Epithelial cell of esophagus (primary cell): ENCODE results near the gene BBS5.
"Not testable (repeated sequence)": the region's sequence is repeated elsewhere in the genome, so short reads cannot be mapped to it uniquely, and the experiment has no call there.

Experiments used
- DNase-seq: peaks from one replicate; pipeline ENCODE4 v3.0.0; 2010; ENCODE audit warnings: low read depth
- H3K4me3 ChIP-seq: 2 replicates; pipeline ENCODE4 v1.5.1; 2011; ENCODE audit warnings: mild to moderate bottlenecking, low read length, control low read depth
- TF ChIP-seq, protein P1 (sequence below): IDR thresholded peaks from 2 replicates; pipeline ENCODE4 v1.5.1; 2011; ENCODE audit warnings: low read depth, mild to moderate bottlenecking, low read length, control low read depth, inconsistent platforms; ENCODE audit not compliant: insufficient read depth; ENCODE audit errors: missing control alignments

The BBS5 gene

DNA sequence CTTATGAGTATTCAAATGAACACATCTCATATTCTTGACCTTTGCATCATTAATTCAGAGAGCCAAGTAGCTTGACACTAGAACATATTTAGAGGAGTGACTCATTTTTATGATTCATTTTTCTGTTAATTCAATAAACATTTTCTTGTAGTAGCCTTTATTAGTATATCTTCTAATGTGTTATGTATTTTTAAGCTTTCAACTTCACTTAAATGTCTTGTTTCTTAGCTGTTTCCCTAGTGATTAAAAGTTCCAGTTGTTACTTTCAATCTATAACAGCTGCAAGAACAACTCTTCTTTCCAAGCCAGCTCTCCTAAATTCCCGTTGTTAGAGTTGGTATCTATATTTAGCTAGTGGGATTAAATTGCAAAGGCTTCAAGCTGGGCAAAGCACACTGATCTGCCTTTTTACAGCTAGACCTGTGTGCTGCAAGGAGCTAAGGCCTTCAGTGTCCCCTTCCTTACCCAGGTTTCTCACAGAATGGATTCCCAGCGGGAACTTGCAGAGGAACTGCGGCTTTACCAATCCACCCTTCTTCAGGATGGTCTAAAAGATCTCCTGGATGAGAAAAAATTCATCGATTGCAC lies 30.1 kb downstream of the BBS5 start, which contains the start of gene KLHL41:
Gene KLHL41 (plus strand): TSS at position 405 of the 588 bp plus-strand sequence. CDS start 77 bp downstream, at position 482.
- TF ChIP-seq, protein P1, sequence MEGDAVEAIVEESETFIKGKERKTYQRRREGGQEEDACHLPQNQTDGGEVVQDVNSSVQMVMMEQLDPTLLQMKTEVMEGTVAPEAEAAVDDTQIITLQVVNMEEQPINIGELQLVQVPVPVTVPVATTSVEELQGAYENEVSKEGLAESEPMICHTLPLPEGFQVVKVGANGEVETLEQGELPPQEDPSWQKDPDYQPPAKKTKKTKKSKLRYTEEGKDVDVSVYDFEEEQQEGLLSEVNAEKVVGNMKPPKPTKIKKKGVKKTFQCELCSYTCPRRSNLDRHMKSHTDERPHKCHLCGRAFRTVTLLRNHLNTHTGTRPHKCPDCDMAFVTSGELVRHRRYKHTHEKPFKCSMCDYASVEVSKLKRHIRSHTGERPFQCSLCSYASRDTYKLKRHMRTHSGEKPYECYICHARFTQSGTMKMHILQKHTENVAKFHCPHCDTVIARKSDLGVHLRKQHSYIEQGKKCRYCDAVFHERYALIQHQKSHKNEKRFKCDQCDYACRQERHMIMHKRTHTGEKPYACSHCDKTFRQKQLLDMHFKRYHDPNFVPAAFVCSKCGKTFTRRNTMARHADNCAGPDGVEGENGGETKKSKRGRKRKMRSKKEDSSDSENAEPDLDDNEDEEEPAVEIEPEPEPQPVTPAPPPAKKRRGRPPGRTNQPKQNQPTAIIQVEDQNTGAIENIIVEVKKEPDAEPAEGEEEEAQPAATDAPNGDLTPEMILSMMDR = no peak
- DNase-seq = peak; percentile 63
- H3K4me3 ChIP-seq = no peak within 1 kb of the TSS

DNA sequence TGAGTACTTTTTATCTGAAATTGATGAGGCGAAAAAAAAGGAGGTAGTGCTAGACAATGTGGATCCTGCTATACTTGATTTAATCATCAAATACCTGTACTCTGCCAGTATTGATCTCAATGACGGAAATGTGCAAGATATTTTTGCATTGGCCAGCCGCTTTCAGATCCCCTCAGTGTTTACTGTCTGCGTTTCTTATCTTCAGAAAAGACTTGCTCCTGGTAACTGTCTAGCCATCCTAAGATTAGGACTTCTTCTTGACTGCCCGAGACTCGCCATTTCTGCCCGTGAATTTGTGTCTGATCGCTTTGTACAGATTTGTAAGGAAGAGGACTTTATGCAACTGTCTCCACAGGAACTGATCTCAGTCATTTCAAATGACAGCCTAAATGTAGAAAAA lies 30.7 kb downstream of the BBS5 start:
- TF ChIP-seq, protein P1 = no peak
- DNase-seq = no peak
- H3K4me3 ChIP-seq = no peak overlapping the region

DNA sequence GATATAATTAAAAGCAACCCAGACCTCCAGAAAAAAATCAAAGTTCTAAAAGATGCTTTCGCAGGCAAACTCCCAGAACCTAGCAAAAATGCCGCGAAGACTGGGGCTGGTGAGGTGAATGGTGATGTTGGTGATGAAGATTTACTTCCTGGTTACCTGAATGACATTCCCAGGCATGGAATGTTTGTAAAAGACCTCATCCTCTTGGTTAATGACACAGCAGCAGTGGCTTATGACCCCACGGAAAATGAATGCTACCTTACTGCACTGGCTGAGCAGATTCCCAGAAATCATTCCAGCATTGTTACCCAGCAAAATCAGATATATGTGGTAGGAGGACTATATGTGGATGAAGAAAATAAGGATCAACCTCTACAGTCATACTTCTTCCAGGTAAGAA lies 31.2 kb downstream of the BBS5 start:
- H3K4me3 ChIP-seq = no peak overlapping the region
- TF ChIP-seq, protein P1 = no peak
- DNase-seq = peak; percentile 6

DNA sequence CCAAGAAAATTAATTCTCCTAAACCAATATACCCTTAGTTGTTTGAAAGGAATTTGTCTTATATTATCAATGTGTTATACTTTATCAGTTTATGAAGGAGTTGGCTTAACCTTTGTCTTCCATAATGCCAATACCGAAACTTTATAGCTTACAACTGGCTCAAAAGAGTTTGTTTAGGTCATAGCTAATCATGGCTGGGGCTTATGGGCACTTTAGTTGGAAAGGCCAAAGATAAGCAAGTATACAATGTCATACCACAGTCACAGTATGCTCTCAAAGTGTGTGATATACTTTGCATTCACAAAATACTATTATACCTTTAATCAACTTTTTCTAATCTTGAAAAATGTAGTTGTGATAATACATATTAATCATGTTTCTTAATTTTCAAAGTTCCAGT lies 32.5 kb downstream of the BBS5 start:
- TF ChIP-seq, protein P1 = no peak
- no peak overlapping the region for H3K4me3 ChIP-seq
- DNase-seq = no peak

DNA sequence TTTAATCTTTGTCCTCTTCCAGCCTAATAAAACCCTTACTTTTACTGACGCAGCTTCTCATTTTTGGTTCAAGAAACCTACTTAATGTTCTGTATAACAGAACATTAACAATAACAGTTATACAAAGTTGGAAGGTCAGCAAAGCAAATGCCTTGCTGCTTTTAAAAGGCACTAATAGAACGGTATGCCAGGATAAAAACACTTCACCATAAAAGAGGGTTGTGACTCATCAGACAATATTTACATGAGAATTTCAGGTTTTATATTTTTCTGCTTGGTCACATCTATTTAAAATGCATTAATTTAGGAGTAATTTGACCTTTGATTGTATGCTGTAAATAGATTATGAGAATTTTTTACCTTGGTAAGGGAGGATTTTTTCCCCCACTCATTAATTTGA lies 33.2 kb downstream of the BBS5 start:
- DNase-seq = no peak
- TF ChIP-seq, protein P1 = no peak
- no peak overlapping the region for H3K4me3 ChIP-seq

DNA sequence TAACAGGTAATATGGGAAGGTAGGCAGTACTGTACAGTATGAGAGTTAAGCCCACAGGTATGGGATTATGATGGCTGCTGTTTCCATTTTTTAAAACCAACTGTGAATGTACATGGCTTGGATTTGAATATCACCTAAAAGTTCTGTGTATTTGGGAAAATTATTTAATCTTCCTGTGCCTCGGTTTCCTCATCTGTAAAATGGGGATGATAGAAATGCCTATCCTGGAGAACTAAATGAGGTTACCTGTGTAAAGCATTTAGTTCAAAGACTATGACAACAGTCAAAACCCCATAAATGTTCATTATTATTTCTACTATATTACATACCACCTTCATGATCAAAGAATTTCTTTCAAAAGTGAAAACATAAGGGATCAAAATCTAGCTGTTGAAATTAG lies 33.8 kb downstream of the BBS5 start:
- TF ChIP-seq, protein P1 = no peak
- no peak for DNase-seq
- H3K4me3 ChIP-seq = no peak overlapping the region

DNA sequence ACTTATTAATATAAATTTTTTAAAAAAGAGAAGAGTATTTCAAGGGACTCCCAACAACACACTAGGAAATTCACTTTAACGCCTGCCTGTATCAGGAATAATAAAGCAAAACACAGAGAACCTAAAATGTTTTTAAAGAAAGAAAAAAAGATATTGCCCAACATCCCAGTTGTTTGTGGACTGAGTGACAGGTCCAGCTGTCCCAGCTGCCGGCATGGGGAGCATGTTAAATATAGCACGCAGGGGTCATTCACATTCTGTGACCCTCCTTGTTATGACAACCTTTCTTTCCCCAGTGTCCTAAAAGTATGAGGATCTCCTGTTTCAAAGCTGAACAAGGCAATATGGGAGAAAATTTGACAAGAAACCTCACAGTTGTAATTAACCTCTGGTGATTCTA lies 34.6 kb downstream of the BBS5 start:
- H3K4me3 ChIP-seq = no peak overlapping the region
- TF ChIP-seq, protein P1 = no peak
- DNase-seq = no peak

DNA sequence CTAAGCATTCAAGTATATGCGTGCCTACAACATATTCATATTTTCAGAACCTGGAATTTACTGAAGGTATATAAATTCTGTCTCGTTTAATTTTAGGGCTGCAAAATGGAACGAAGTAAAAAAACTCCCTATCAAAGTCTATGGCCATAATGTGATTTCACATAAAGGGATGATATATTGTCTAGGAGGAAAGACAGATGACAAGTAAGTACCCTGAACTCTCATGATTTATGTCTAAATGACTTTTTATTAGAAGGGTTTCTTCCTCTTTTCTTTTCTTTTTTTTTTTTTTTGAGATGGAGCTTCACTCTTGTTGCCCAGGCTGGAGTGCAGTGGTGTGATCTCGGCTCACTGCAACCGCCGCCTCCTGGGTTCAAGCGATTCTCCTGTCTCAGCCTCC lies 35.5 kb downstream of the BBS5 start:
- H3K4me3 ChIP-seq, DNase-seq: not testable (repeated sequence)

DNA sequence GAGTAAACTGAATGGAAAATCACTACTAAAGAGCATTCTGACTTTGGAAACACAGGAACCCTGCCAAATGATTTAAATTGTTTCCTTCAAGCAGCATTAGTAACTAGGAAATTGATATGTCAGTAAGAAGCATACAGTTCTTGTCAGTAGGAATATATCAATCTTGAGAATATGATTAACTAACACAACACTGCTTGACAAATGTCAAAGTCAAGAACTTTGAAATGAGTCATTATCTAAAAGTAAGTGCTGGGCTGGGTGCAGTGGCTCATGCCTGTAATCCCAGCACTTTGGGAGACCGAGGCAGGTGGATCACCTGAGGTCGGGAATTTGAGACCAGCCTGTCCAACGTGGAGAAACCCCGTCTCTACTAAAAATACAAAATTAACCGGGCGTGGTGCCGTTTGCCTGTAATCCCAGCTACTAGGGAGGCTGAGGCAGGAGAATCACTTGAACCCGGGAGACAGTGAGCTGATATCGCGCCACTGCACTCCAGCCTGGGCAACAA lies 37.2 kb downstream of the BBS5 start:
- H3K4me3 ChIP-seq = not testable (repeated sequence)
- peak; percentile 14 for DNase-seq
